ENCODE results near the gene TMEM114. TPM values are rescaled to one million over a fixed set of nuclear protein-coding genes. Genes with fewer than 3 reads are reported as not detected.

The TMEM114 gene
- under 1 TPM in 1 of 4 donors, not detected in 3; 0.43 TPM for polyA plus RNA-seq (ENCODE audit: insufficient read length in 4 of 4)

DNA sequence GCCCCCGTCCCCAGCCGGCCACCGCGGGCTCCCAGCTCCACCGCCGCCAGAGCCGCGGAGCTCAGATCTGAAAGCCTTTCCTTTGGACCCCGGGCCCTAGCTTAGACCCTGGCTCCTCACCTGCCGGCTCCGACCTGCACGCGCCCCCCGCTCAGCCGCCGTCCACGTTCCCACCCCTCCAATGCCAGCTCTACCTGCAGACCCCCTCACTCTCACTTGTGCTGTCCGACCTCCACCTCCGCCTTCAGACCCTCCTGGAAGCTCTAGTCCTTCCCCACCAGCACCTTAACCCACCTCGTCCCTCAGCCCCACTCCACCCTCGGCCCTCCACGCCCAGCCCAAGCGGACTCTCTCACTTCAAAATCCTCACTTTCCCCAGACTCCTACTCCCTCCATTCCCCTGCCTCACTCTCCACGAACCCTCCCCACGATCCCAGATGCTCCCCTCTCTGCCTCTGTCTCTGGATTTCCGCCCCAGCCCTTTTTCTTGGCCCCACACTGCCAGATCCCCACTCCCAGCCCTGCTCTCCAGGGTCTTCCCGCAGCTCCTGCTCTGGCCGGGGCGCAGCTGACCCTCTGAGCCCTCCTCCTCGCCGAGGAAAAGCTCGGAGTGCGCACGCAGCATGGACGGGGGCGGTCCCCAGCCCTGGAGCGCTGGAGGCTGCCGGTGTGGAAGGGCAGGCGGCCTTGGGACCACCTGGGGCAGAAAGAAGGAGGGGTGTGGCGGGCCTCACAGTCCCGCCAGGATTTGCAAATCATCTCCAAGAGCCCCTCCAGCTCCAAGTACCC, at the start of gene TMEM114:
Gene TMEM114, minus strand, starts transcription at position 612 of the 789 bp plus-strand sequence. CDS start 673 bp downstream, outside the sequence.
- DNase-seq (ENCODE audit: low read depth in 4 of 4, low spot score in 2 of 4), result no peak

DNA sequence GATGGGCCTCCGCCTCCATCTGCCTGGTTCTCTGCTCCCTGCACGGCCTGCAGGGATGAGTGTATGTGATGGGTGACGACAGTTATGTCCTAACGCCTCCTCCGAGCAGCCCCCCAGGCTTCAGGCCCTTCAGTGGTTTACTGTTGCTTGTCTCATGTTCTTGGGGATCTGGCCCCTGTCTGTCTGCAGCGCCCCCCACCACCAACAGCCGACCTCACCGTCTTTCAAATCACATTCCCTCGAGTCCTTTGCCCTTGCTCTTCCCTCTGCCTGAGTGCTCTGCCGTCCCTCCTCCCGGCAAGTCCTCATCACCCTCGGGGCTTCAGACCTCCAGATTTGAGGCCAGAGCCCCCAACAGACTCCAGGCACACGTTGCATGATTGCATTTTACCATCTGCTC, 49.4 kb upstream of the TMEM114 start:
- DNase-seq (ENCODE audit: low read depth in 4 of 4, low spot score in 2 of 4), result no peak

DNA sequence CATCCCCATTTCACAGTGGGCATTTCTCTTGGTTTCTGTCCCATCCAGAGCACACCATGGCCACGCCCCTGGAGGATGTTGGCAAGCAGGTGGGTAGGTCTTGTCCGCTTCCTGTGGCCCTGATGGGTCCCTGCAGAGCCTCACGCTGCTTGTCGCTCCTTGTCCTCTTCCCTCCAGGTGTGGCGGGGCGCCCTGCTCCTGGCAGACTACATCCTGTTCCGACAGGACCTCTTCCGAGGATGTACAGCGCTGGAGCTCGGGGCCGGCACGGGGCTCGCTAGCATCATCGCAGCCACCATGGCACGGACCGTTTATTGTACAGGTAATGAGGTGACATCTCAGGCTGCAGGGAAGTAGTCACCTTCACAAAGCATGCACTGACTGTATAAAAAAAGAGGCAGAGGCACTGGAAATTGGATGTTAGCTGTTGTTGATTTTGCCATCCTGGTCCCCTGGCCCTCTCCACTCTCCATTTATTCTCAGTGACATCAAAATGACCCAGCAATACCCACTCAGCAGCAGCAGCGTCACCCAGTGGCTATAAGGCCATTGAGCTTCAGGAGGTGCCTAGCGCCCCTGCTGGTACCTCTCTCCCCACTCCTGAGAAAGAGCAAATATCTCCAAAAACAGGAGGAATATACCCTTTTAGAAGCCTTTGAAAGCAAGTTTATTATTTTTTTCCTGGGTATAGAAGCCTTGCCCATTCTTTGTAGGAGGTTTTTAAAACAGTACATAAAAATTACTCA, 44.9 kb upstream of the TMEM114 start:
- no peak for DNase-seq (ENCODE audit: low read depth in 4 of 4, low spot score in 2 of 4)

- DNase-seq (ENCODE audit: low read depth in 4 of 4, low spot score in 2 of 4), result no peak
Observed at GRCh38 chr16:8632675-8633182, 42.4 kb upstream of the TMEM114 start.

- DNase-seq (ENCODE audit: low read depth in 4 of 4, low spot score in 2 of 4), result no peak
Observed at GRCh38 chr16:8631818-8632465, 41.6 kb upstream of the TMEM114 start.

GRCh38 chr16:8631373-8631772, 41.1 kb upstream of the TMEM114 start:
- DNase-seq (ENCODE audit: low read depth in 4 of 4, low spot score in 2 of 4), result no peak

DNA sequence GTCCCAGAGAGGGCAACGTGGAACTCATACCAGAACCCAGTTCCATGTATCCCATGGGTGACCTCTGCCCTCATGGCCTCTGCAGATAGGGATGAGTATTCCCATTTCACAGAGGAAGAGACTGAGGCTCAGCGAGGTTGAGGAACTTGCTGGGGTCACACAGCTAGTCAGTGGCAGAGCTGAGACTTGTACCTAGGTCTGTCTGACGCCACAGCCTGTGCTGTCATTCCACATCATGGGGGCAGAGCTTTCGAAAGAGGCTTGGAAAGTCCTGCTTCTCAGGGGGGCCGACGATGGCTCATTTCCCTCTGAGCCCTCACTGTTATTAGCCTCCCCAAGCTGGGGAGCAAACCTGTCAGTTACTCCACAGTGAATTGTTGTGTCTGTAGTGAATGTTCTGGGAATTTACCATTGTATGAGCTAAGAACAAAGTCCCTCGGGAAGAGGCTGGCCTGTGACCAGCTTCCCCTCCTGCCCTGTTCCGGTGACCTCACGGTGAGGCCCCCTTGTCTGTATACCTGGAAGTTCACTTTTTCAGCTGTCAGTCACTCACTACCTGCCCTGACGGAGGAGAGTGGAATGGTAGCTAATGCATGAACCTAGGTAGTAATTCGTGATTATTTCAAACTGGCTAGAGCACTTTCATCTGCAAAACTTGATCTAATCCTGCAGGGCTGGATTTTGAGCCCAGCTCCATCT, 40.1 kb upstream of the TMEM114 start:
- no peak for DNase-seq (ENCODE audit: low read depth in 4 of 4, low spot score in 2 of 4)

DNA sequence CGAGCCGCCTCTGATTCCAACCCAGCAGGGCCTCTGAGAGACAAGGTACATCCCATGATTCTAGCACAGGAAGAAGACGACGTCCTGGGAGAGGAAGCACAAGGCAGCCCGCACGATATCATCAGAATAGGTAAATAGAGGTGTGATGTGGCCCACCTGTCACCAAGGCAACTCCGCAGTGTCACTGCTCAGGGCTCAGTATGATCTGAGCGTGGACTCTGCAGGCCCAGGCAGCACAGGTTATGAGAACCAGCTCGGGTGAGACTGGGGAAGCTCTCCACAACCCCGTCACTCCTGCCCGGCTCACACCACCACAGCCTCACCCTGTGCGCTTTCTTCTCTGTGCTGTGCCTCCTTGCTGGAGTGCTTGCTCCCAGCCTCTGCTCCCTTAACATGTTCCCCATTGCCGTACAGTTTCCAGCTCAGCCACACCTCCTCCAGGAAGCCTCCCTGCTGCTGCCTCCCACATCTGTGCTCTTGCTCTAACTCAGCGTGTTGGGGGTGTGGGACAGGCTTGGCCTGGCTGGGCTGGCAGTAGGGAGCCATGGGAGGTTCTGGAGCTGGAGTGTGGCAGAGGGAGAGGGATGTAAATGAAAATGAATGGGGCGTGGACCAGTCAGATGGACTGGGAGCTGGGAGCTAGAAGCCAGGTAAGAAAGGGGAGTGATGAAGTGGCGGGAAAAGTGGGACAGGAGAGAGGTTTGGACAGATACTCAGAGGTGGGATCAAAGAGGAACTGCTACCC, 38.8 kb upstream of the TMEM114 start:
- DNase-seq (ENCODE audit: low read depth in 4 of 4, low spot score in 2 of 4), result no peak

DNA sequence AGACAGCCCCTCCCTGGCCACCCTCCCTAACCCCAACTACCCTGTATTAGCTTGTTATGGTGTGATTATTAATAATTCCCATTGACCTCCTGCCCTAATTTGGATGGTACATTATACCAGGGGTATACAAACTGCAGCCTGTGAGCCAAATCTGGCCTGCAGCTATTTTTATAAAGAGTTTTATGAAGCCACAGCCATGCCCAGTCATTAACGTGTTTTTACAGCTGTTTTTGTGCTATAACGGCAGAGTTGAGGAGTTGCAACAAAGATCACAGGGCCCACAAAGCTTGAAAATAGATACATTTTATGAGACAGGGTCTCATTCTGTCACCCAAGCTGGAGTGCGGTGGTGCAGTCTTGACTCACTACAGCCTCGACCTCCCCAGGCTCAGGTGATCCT, 37.1 kb upstream of the TMEM114 start:
- no peak for DNase-seq (ENCODE audit: low read depth in 4 of 4, low spot score in 2 of 4)

GRCh38 chr16:8626946-8627345, 36.6 kb upstream of the TMEM114 start:
- no peak for DNase-seq (ENCODE audit: low read depth in 4 of 4, low spot score in 2 of 4)

DNA sequence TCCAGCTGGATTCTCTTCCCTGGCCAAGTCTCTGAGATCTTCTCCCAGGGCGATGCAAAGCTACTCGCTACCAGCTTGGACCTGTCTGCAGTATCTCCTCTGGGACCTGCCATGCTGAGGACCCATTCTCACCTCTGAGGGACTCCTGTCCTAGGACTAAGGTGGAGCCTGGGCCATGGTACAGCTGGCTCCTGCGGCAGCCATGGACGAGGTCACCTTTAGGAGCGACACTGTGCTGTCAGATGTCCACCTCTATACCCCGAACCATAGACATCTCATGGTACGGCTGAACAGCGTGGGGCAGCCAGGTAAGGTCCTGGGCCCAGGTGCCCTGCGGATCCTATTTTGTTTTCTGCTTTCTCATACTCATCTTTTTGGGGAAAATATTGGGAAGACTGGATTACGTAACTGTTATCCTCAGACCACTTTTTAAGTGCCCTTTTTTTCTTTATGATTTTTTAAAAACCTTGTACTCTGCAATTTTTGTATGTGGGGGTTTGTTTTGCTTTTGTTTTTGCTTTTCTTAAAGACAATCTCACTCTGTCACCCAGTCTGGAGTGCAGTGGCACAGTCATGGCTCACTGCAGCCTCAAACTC, 35.3 kb upstream of the TMEM114 start:
- no peak for DNase-seq (ENCODE audit: low read depth in 4 of 4, low spot score in 2 of 4)

DNA sequence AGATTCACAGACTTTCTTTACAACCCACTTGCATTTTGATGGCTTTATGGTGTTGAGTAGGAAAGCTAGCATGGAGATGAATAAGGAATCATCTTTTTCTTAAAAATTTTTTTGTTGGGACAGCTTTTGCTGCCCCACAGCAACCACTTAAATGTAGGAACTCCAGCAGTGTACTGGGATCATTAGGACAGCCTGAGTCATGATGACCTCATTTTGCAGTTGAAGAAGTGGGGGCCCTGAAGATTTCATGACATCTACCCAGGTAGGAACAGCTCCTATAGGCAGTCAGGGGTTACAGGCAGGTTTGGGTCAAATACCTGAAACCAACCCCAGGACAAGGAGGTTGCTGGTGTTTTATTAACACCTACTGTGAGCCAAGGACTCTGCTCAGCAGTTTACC, 33.3 kb upstream of the TMEM114 start:
- DNase-seq (ENCODE audit: low read depth in 4 of 4, low spot score in 2 of 4), result no peak

GRCh38 chr16:8622315-8622656, 32.0 kb upstream of the TMEM114 start:
- DNase-seq (ENCODE audit: low read depth in 4 of 4, low spot score in 2 of 4), result no peak

DNA sequence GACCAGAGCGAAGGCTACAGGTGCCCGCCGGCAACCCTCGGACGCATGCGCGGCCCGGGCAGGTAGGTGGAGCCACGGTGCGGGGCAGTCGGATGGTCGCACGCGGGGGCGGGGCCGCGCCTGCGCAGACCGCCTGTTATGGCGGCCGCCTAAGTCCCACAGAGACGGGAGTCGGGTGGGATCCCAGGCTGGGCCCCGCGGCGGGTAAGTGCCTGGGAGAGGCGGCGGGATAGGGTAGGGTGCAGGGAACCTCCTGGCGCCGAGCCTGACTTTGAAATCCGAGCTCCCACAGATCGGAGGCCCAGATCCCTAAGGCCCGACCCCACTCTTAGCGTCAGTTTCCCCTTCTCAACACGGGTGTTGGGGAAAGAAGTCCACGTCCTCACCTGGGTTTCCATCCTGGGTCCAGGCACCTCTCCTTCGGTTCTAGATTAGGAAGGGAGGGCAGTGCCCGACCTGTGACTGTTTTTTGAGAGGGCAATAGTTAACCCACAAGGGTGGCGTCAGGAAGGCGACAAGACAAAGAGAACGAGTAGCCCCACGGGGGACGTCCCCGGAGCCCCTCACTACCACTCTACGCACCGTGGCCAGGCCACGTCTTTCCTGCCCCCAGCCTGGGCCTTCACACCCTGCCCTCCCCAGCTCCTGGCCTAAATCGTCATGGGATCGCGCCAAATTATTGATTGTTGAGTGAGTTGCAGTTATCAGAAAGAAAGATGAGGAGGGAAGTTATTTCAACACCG, 31.4 kb upstream of the TMEM114 start, which contains the start of gene METTL22:
Gene METTL22, plus strand, starts transcription at position 127 of the 743 bp plus-strand sequence. CDS start 3,968 bp downstream, outside the sequence.
- DNase-seq (ENCODE audit: low read depth in 4 of 4, low spot score in 2 of 4), result peak; percentile 69 to 84 (median 78)

- no peak for DNase-seq (ENCODE audit: low read depth in 4 of 4, low spot score in 2 of 4)
Observed at GRCh38 chr16:8621222-8621571, 30.9 kb upstream of the TMEM114 start.

DNA sequence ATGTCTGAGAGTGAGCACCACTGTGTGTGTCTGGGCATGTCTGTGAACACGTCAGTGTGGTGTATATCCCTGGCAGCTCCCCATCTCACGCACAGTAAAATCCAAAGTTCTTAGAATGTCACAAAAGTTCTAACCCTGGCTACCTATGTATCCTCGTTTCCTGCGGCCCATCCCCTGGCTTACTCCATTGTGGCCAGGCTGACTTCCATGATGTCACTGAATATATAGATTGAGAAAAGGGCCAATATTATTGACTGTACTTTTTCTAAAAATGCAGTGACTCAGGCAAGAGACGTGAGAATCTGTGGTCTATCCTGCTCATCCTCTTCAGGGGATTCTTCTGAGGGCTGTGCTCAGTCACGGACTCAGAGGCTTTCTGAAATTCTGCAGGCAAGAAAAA, 30.2 kb upstream of the TMEM114 start:
- DNase-seq (ENCODE audit: low read depth in 4 of 4, low spot score in 2 of 4), result no peak

GRCh38 chr16:8619671-8620370, 29.5 kb upstream of the TMEM114 start:
- no peak for DNase-seq (ENCODE audit: low read depth in 4 of 4, low spot score in 2 of 4)

GRCh38 chr16:8614435-8615029, 24.2 kb upstream of the TMEM114 start:
- no peak for DNase-seq (ENCODE audit: low read depth in 4 of 4, low spot score in 2 of 4)

All from left renal cortex interstitium (tissue), 4 donors.